Peyer's patch (tissue), 4 donors: Measurements from ENCODE around the gene GDI2.

Source experiments
- CTCF ChIP-seq, 6 experiments: fragments of 450-650 bp in 4 of 6; fragments of 200-600 bp in 2 of 6; sonication (generic) in 1 of 6; IDR thresholded peaks; one replicate each; pipeline ENCODE4 v1.5.1; 2017 to 2019; ENCODE audit warnings: antibody characterized with exemption in 6 of 6, mild to moderate bottlenecking in 3 of 6, moderate library complexity in 1 of 6
- POLR2A ChIP-seq, 2 donors: fragments of 450-650 bp; IDR thresholded peaks; one replicate each; pipeline ENCODE4 v1.5.1; 2017; ENCODE audit warnings: antibody characterized with exemption in 2 of 2, mild to moderate bottlenecking in 2 of 2, moderate library complexity in 2 of 2

- TF ChIP-seq CTCF (IDR thresholded peaks at IDR 0.05) (no peak), POLR2A (IDR thresholded peaks at IDR 0.05) (no peak)
Observed at GRCh38 chr10:5843686-5844344, 30.6 kb upstream of the GDI2 start.
